GM19463 (cell line): ENCODE data around the gene TRIM9.

Experiments
- ATAC-seq: cut with Tn5 transposase; IDR thresholded peaks from one replicate; pipeline ENCODE4 v1.9.1; 2021; ENCODE audit warnings: mild to moderate bottlenecking, moderate library complexity; ENCODE audit not compliant: unreplicated experiment

Gene TRIM9

DNA sequence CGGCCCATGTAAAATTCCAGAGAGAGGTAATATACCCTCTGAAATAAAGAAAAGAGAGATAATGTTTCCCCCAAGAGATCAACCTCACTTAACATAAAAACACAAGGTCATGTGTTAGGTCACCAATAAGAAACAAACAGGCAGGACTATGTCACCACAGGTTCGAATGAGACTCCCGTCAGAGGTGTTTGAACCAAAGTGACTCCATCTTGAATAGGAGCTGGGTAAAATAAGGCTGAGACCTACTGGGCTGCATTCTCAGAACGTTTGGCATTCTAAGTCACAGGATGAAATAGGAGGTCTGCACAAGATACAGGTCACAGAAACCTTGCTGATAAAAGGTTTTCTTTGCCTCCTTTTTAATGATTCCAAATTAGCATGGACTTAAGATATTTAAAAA is 157.1 kb downstream of the TRIM9 start:
- no peak for ATAC-seq

DNA sequence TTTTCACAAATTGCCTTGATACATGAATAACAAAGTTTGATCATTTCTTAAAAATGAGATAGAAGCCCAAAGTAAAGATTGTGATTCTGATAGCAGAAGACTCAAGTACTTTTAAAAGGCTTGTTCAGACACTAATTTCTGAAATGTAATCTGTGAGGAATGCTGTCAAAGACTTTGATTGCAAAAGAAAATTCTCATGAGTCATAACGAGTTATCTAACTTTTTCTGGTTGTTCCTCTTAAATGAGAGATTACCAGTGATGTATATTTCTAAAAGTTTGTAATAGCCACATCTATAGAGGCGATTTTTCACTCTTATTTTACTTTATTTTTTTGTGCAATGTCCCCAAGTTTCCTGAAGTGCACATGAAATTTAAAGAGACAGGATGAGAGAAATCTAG is 157.6 kb downstream of the TRIM9 start:
- no peak for ATAC-seq

DNA sequence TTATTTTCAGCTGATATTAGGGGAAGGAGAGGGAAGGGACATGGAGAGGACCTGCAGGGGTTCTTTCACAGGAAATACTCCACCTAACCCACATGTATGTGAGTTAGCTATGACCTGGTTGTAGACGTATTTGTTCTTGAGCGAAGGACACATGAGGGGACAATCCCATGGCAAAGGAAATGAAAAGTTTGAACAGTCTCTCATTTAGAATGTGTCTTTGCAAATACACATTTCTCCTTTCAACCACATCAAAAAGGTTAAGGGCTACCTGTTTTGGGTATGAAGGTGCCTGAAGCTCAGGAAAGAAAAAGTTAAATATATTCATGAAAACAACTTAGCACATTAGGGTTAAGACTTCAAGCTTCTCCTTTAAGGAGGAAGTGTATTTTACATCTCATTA is 158.0 kb downstream of the TRIM9 start:
- no peak for ATAC-seq

DNA sequence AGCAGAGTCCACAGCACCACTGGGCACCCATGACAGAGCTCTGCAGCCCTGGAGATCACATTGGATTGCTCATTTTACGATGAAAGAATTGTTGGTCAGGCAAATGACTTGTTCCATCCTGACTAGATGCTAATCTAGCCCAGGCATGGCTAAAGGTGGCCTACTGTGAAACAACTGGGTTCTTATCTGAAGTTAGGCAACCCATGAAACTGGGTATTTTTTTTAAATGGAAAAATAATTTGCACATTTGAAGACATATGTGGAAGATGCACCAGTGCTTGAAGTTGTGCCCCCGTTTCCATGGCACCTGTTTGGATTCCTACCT is 158.9 kb downstream of the TRIM9 start:
- no peak for ATAC-seq

DNA sequence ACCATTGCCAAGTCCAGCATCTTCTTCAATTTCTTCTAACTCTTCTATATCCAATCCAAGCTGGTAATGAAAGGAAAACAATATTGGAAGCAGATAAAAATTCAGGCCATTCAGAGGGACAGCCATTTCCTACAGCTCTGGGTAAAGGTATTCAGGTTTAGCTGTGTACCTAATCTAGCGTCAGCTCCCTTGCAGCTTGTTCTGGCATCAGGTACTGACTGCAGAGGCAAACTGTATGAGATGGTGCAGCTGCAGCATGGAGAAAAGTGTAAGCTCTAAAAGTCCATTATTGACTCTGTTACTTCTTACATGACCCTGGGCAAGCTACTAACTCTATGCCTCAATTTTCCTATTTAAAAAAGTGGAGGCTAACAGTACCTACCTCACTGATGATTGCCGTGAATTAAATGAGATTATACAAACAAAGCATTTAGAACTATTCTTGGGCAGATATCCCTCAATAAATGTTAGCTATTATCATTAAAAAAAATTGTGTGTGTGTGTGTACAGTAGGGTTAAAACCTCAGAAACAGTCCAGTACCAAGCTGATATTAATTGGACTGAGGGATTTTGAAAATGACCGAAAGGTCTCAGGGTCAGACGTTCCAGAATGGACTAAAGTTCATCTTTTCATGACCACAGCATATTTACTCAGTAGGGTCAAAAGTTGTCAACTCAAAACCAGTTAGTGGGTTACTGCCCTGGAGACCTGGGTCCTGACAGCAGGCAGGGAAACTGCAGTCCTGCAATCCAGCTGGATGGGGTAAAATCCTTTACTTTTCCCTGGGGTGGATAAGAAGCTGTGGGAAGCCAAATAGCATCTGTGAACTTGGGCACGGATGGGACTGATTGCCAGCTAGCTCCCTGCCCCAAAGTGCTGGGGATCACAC is 159.5 kb downstream of the TRIM9 start:
- ATAC-seq, result no peak

DNA sequence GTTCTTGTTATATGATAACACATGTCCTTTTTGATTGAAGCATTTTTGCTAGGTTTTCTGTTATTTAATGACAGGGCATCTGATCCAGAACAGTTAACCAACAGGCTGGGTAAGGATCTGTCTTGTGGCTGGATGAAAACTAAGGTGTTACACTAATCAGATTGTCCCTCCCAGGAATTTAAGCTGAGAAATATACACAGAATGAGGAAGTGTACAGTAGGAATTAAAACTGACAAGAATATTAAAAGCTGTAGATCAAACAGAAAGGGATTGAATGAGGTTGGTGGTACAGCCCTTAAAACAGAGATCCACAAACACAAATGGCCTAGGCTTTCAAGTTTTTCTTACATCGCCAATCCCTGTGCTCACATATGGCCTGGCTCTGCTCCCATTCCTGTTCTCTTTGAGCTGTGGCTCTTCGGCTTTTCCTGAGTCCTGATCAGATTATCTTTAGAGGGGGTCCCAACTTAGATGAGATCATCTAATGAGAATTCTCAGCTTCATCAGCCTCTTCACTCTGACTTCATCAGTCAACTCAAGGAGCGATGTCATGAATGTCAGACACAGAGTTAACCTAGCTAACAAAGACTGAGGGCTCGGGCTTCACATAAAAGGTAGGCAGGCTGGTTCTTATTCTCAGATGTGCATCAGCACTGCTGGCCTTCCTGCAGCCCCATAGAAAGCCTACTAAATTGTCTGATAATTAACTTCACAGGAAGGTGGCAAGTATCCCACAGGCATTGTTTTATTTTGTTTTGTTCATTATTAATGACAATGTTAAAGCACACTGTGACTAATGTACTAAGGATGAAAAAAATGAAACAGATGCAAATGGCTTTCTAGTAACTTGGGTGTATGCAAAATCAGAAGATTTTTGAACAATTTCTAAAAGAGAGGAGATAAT is 162.1 kb downstream of the TRIM9 start:
- ATAC-seq, result no peak

DNA sequence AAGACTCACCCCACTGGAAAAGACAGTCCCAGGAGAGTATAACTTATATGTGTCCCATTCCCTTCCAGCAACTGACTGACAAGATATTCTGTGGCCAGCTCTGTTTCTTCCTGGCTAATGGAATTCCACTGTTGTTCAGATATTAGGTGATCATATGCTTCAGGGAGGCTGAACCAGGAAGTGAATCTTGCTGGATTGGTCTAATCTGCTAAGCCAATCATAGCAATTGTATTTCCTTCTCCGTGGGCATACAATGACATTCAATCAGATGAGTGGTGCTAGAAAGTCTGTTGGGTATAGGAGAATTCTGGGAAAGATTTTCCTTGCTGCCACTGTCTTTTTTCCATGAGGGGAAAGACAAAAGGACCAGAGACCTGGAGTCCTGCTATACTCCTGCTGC is 162.7 kb downstream of the TRIM9 start:
- ATAC-seq, result no peak

DNA sequence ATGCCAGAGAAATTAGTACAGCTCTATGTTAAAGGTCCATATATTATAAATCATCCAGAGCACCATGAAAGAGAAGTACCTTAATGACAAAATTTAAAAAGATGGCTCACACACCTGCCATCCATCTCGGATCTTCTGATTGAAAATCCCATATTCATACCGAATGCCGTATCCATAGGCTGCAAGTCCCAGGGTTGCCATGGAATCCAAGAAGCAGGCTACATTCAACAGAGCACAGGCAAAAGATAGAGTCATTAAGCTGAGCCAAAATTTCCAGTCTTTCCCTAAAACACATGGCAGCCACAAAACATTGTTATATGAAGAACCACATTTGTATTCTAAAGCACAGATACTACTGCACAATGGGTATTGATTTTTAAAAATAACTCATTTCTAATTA is 163.3 kb downstream of the TRIM9 start:
- ATAC-seq, result no peak

DNA sequence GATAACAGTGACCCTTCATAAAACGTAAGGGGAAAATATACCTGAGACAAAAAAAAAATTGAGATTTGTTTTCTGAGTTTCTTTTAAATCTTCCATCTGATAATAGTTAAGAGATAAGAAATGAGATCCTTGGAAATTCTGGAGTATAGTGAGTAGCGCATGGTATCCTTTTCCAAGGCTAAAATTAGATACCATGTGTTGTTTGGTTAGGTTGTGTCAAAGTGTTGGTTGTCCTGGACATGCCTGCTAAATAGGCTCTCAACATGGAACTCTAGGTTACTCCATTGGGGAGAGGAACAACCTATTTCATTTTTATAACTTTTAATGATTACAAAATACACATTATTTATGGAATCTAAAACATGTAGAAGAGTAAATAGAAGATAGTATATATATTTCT is 165.4 kb downstream of the TRIM9 start:
- no peak for ATAC-seq

DNA sequence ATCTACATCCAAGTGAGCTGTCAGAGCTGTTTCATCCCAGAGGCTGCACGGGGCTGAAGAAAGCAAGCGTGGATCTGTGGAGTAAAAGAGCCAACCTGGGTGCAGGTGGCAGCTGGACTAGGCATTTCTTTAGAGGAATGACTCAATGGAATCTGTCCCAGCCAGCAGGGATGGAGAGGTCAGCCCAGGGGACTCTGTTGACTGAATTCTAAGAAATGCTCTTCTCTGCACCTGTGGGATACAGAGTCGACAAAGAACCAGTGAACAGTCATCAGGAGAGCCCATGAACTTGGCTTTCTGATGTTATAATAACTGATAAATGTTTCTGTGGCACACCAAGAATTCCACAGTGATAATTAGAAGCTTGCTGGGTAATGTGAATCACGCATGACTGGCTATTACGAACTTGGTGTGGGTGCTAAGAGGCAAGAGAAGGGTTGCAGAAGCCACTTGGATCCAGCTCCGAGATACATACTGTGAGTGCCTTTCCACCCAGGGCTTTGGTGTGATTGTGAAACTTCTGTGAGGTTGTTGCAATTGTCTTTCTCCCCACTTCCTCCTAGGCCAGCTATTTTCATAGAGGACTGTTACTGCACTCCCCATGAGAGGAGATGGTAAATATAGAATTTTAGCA is 166.8 kb downstream of the TRIM9 start:
- no peak for ATAC-seq

DNA sequence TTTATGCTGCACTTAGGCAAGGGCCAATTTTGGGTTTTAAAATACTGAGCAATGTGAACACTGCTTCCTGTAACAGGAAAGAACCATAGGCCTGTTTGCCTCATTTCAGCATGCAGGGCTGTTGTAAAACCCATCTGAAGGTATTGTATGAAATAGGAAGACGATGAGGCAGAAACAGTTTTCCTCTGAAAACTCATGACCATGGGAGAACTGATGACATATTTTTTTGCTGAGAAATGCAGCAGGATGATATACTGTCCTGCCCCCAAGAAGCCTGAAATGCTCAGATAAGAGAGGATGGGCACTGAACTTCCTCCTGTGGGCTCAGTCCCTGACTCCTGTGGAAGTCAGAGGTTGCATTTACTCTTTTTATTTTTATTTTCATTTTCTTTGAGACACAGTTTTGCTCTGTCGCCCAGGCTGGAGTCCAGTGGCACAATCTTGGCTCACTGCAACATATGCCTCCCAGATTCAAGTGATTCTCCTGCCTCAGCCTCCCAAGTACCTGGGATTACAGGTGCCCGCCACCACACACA is 168.0 kb downstream of the TRIM9 start:
- ATAC-seq, result no peak
